Measurements from ENCODE around the gene TSPAN10. TPM values are rescaled to one million over a fixed set of nuclear protein-coding genes. Genes with fewer than 3 reads are reported as not detected.

The TSPAN10 gene
- total and polyA plus RNA-seq, 8 donors: 0.24 to 2.2 (median 1.2) TPM

- no peak for DNase-seq
- Histone ChIP-seq H3K9me3 (no peaks in the 10 kb centered on the region), H3K27me3 (no peaks in the 10 kb centered on the region), H3K36me3 (no peaks in the 10 kb centered on the region), H3K4me1 (peaks cover 13 to 26% (median 19%) of the 10 kb centered on the region in 3 donors), H3K27ac (no peak overlapping the region), H3K4me3 (no peak overlapping the region)
- no peak for ATAC-seq
- intact Hi-C loops (cut with DNase I): no loop called here
- FAIRE-seq: no peak
- WGBS, 2 donors: 90 to 93% methylated on average over 4 of the region's 4 CpGs
- TF ChIP-seq CTCF (IDR thresholded peaks at IDR 0.05): no peak
These were observed 25.0 kb downstream of the TSPAN10 start for GRCh38 chr17:81662002-81662401.

- peaks cover 13 to 28% (median 15%) of the 10 kb centered on the region in 3 donors for H3K4me1 ChIP-seq
- intact Hi-C loops (cut with DNase I): no loop called here
- no peak for FAIRE-seq
- no peak for ATAC-seq
- no peak for TF ChIP-seq CTCF (IDR thresholded peaks at IDR 0.05)
- no peaks in the 10 kb centered on the region for H3K27me3 ChIP-seq
- no peak overlapping the region for H3K27ac ChIP-seq
- H3K4me3 ChIP-seq: no peak overlapping the region
- WGBS, 2 donors: 73 to 94% methylated on average over 7 of the region's 7 CpGs
- H3K9me3 ChIP-seq: no peaks in the 10 kb centered on the region
- H3K36me3 ChIP-seq: no peaks in the 10 kb centered on the region
- no peak for DNase-seq
These were observed 27.1 kb downstream of the TSPAN10 start for GRCh38 chr17:81664051-81664470.

- FAIRE-seq: no peak
- peak; percentile 3 to 33 (median 6) for ATAC-seq
- no peak for TF ChIP-seq CTCF (IDR thresholded peaks at IDR 0.05)
- DNase-seq: peak in 1 of 6 donors; percentile 39
- intact Hi-C loops (cut with DNase I): no loop called here
- Histone ChIP-seq H3K9me3 (no peaks in the 10 kb centered on the region), H3K4me1 (peaks cover 0 to 18% (median 6%) of the 10 kb centered on the region in 3 donors), H3K36me3 (no peaks in the 10 kb centered on the region), H3K27me3 (no peaks in the 10 kb centered on the region), H3K27ac (peak overlapping the region in 3 of 4 donors; percentile 33 to 63 (median 62)), H3K4me3 (peak overlapping the region; percentile 80 to 99 (median 98))
- 62 to 63% methylated on average over 30 of the region's 30 CpGs for WGBS, 2 donors
These were observed 28.5 kb downstream of the TSPAN10 start for GRCh38 chr17:81665205-81666091.

GRCh38 chr17:81666092-81666341 is 29.0 kb downstream of the TSPAN10 start:
- Histone ChIP-seq H3K27ac (peak overlapping the region; percentile 33 to 63 (median 62)), H3K9me3 (no peaks in the 10 kb centered on the region), H3K27me3 (no peaks in the 10 kb centered on the region), H3K36me3 (peaks cover 0 to under 1% (median 0%) of the 10 kb centered on the region in 3 donors), H3K4me3 (peak overlapping the region; percentile 80 to 99 (median 98)), H3K4me1 (peaks cover 0 to 15% (median 6%) of the 10 kb centered on the region in 3 donors)
- intact Hi-C loops (cut with DNase I): no loop called here
- FAIRE-seq (no peak), DNase-seq (no peak), ATAC-seq (peak; percentile 17 to 30 (median 28))
- WGBS, 2 donors: 0 to 1% methylated on average over 15 to 16 of the region's 16 CpGs
- TF ChIP-seq CTCF (IDR thresholded peaks at IDR 0.05): no peak

Measured in pancreas (tissue), 10 donors.